Upper lobe of left lung (tissue), 4 donors: ENCODE data around the gene PPFIA4.
"Not testable (repeated sequence)": the region's sequence is repeated elsewhere in the genome, so short reads cannot be mapped to it uniquely, and the experiment has no call there.

Experiments used
- EP300 ChIP-seq, 4 donors: sonication (generic); formaldehyde crosslinking; IDR thresholded peaks; one replicate each; pipeline ENCODE4 v1.5.1; 2017; ENCODE audit warnings: antibody characterized with exemption in 4 of 4, control low read depth in 2 of 4
- POLR2A ChIP-seq, 4 donors: fragments of 450-650 bp; IDR thresholded peaks; one replicate each; pipeline ENCODE4 v1.5.1; 2016 to 2017; ENCODE audit warnings: antibody characterized with exemption in 4 of 4, mild to moderate bottlenecking in 2 of 4
- POLR2AphosphoS5 ChIP-seq, 2 donors: sonication (generic); formaldehyde crosslinking; IDR thresholded peaks; one replicate each; pipeline ENCODE4 v1.5.1; 2017; ENCODE audit warnings: antibody characterized with exemption in 2 of 2
- TF ChIP-seq, protein P1 (sequence below), 6 experiments: fragments of 450-650 bp in 4 of 6; fragments of 200-600 bp in 2 of 6; sonication (generic) in 2 of 6; IDR thresholded peaks; one replicate each; pipeline ENCODE4 v1.5.1; 2016 to 2019; ENCODE audit warnings: antibody characterized with exemption in 6 of 6

DNA sequence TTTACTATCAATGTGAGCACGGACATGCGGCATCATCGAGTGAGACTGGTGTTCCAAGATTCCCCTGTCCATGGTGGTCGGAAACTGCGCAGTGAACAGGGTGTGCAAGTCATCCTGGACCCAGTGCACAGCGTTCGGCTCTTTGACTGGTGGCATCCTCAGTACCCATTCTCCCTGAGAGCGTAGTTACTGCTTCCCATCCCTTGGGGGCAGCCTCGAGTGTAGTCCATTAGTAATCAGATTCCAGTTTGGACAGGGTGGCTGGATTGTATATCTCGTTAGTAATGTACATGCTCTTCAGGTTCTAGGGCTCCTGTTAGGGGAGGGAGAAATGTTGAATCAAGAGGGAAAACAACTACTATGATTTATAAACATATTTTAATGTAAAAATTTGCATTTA is 3.4 kb upstream of the PPFIA4 start:
- TF ChIP-seq POLR2AphosphoS5, POLR2A, EP300 (IDR thresholded peaks at IDR 0.05): not testable (repeated sequence)
- TF ChIP-seq, protein P1, sequence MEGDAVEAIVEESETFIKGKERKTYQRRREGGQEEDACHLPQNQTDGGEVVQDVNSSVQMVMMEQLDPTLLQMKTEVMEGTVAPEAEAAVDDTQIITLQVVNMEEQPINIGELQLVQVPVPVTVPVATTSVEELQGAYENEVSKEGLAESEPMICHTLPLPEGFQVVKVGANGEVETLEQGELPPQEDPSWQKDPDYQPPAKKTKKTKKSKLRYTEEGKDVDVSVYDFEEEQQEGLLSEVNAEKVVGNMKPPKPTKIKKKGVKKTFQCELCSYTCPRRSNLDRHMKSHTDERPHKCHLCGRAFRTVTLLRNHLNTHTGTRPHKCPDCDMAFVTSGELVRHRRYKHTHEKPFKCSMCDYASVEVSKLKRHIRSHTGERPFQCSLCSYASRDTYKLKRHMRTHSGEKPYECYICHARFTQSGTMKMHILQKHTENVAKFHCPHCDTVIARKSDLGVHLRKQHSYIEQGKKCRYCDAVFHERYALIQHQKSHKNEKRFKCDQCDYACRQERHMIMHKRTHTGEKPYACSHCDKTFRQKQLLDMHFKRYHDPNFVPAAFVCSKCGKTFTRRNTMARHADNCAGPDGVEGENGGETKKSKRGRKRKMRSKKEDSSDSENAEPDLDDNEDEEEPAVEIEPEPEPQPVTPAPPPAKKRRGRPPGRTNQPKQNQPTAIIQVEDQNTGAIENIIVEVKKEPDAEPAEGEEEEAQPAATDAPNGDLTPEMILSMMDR (IDR thresholded peaks at IDR 0.05) = not testable (repeated sequence)
